HepG2 (cell line): ENCODE measurements around the gene DPH5. TPM values are rescaled to one million over a fixed set of nuclear protein-coding genes. Genes with fewer than 3 reads are reported as not detected.
"Not testable (repeated sequence)": the region's sequence is repeated elsewhere in the genome, so short reads cannot be mapped to it uniquely, and the experiment has no call there.

Source experiments
- ATAC-seq: fragments of 200-7000 bp; cut with Tn5 transposase; 3 replicates; pipeline ENCODE4 v1.9.1; 2020; ENCODE audit warnings: mild to moderate bottlenecking, moderate library complexity
- BruUV-seq: library from RNA; stranded (reverse); fragments of 400-500 nt; replicated peaks from 2 replicates; lab custom pipeline; 2021; lab: Mats Ljungman, UMichigan
- CTCF ChIA-PET: fragments of 300-600 bp; formaldehyde crosslinking; extraction: SDS; loops from one replicate; lab custom pipeline; 2021; ENCODE audit warnings: low total read pairs, inconsistent platforms, low intra/inter-chr PET ratio; lab: Yijun Ruan, JAX
- POLR2A ChIA-PET: fragments of 350-600 bp; sonication (Branson Sonifier 250); formaldehyde crosslinking; loops from one replicate; lab custom pipeline; 2020; ENCODE audit warnings: antibody characterized with exemption, inconsistent platforms; lab: Yijun Ruan, JAX
- DNase-seq: peaks from one replicate; pipeline ENCODE4 v3.0.0-alpha.2; 2015; ENCODE audit warnings: low spot score
- FAIRE-seq: peaks from 3 replicates; lab custom pipeline; 2011; peaks lifted over from hg19 to GRCh38; lab: Jason Lieb, UNC
- H2AFZ ChIP-seq: one replicate; pipeline ENCODE4 v1.6.1; 2011; ENCODE audit warnings: low read length, inconsistent platforms
- H3K27ac ChIP-seq: fragments of 300-600 bp; 3 replicates; pipeline ENCODE4 v1.8.0; 2011; ENCODE audit warnings: mixed run types, mild to moderate bottlenecking, mixed read lengths, low read length, inconsistent platforms; ENCODE audit not compliant: insufficient read depth; ENCODE audit errors: extremely low read length
- H3K27me3 ChIP-seq, 2 experiments: fragments of 200-600 bp in 1 of 2; 2 replicates in 1 of 2; 3 replicates in 1 of 2; pipeline versions ENCODE4 v1.6.0 to v1.8.0; 2011; ENCODE audit warnings: low read length in 2 of 2, mild to moderate bottlenecking in 2 of 2, moderate library complexity in 2 of 2, inconsistent platforms in 1 of 2; ENCODE audit not compliant: insufficient read depth in 2 of 2, control insufficient read depth in 1 of 2
- H3K36me3 ChIP-seq, 2 experiments: fragments of 200-600 bp in 1 of 2; replicated peaks in 1 of 2; 2 replicates in 1 of 2; 3 replicates in 1 of 2; pipeline versions ENCODE4 v1.5.1 to v1.8.0; 2011; ENCODE audit warnings: low read length in 2 of 2, inconsistent platforms in 1 of 2; ENCODE audit not compliant: insufficient read depth in 2 of 2, control insufficient read depth in 1 of 2
- H3K4me1 ChIP-seq: 2 replicates; pipeline ENCODE4 v1.5.1; 2012; ENCODE audit warnings: low read length, inconsistent platforms; ENCODE audit not compliant: insufficient read depth
- H3K4me2 ChIP-seq: 2 replicates; pipeline ENCODE4 v1.6.0; 2011; ENCODE audit warnings: low read depth, low read length, inconsistent platforms
- H3K4me3 ChIP-seq, 3 experiments: fragments of 200-600 bp in 1 of 3; sonication (generic), shearing (Covaris generic) in 1 of 3; replicated peaks in 1 of 3; 2 replicates each; pipeline ENCODE4 v1.5.1; 2011 to 2016; ENCODE audit warnings: low read length in 3 of 3, inconsistent platforms in 2 of 3, low read depth in 2 of 3, mild to moderate bottlenecking in 2 of 3, control low read depth in 1 of 3, mixed read lengths in 1 of 3; ENCODE audit not compliant: insufficient read depth in 1 of 3
- H3K79me2 ChIP-seq: one replicate; pipeline ENCODE4 v1.6.1; 2011; ENCODE audit warnings: low read length, inconsistent platforms; ENCODE audit not compliant: insufficient read depth
- H3K9ac ChIP-seq: 2 replicates; pipeline ENCODE4 v1.6.0; 2011; ENCODE audit warnings: mild to moderate bottlenecking, low read depth, low read length, inconsistent platforms; ENCODE audit not compliant: insufficient read depth
- H3K9me3 ChIP-seq: 2 replicates; pipeline ENCODE4 v1.5.1; 2012; ENCODE audit warnings: mild to moderate bottlenecking, low read length
- H4K20me1 ChIP-seq: 2 replicates; pipeline ENCODE4 v1.6.0; 2011; ENCODE audit warnings: inconsistent platforms, mild to moderate bottlenecking, low read length, moderate library complexity; ENCODE audit not compliant: insufficient read depth
- ARID5B ChIP-seq: IDR thresholded peaks from 2 replicates; pipeline ENCODE4 v1.4.0; 2020; ENCODE audit warnings: mild to moderate bottlenecking, missing genetic modification reagents
- CBX1 ChIP-seq: IDR thresholded peaks from one replicate; pipeline ENCODE4 v1.6.1; 2016; ENCODE audit warnings: antibody characterized with exemption, low read depth
- FOSL2 ChIP-seq: sonication (generic); formaldehyde crosslinking; IDR thresholded peaks from 2 replicates; pipeline ENCODE4 v1.4.0; 2020; ENCODE audit warnings: missing genetic modification reagents
- GABPB1 ChIP-seq: IDR thresholded peaks from 2 replicates; pipeline ENCODE4 v1.6.1; 2016; ENCODE audit warnings: mild to moderate bottlenecking, missing genetic modification reagents, moderate library complexity, missing compliant biosample characterization
- HDAC1 ChIP-seq: sonication (generic); formaldehyde crosslinking; IDR thresholded peaks from 2 replicates; pipeline ENCODE4 v1.5.1; 2020; ENCODE audit warnings: mild to moderate bottlenecking, missing genetic modification reagents
- NONO ChIP-seq, 2 experiments: fragments of 450-650 bp in 1 of 2; sonication (generic) in 1 of 2; formaldehyde crosslinking in 1 of 2; IDR thresholded peaks in 1 of 2; conservative IDR thresholded peaks in 1 of 2; 2 replicates each; pipeline versions ENCODE4 v1.6.1 to v1.8.0; 2017 to 2022; ENCODE audit warnings: mild to moderate bottlenecking in 1 of 2, missing genetic modification reagents in 1 of 2, moderate library complexity in 1 of 2
- POGZ ChIP-seq: sonication (generic); formaldehyde crosslinking; IDR thresholded peaks from 2 replicates; pipeline ENCODE4 v1.4.0; 2020; ENCODE audit warnings: mild to moderate bottlenecking, missing genetic modification reagents
- RELA ChIP-seq: sonication (generic); formaldehyde crosslinking; IDR thresholded peaks from 2 replicates; pipeline ENCODE4 v1.4.0; 2020; ENCODE audit warnings: missing genetic modification reagents
- SALL1 ChIP-seq: sonication (generic); formaldehyde crosslinking; IDR thresholded peaks from 2 replicates; pipeline ENCODE4 v1.8.0; 2022; ENCODE audit warnings: mild to moderate bottlenecking, missing genetic modification reagents
- SOX5 ChIP-seq: IDR thresholded peaks from 2 replicates; pipeline ENCODE4 v1.6.1; 2016; ENCODE audit warnings: borderline replicate concordance
- SOX6 ChIP-seq, 2 experiments: fragments of 450-650 bp in 1 of 2; sonication (generic) in 1 of 2; formaldehyde crosslinking in 1 of 2; IDR thresholded peaks; 2 replicates each; pipeline versions ENCODE4 v1.4.0 to v1.6.1; 2017 to 2020; ENCODE audit warnings: antibody characterized with exemption in 1 of 2, mild to moderate bottlenecking in 1 of 2, missing genetic modification reagents in 1 of 2
- TBX2 ChIP-seq: sonication (generic); formaldehyde crosslinking; IDR thresholded peaks from 2 replicates; pipeline ENCODE4 v1.5.0; 2020; ENCODE audit warnings: missing genetic modification reagents, mild to moderate bottlenecking, borderline replicate concordance
- TEAD3 ChIP-seq: optimal IDR thresholded peaks from 2 replicates; pipeline ENCODE3; 2016; ENCODE audit warnings: borderline replicate concordance
- ZFX ChIP-seq: sonication (generic); formaldehyde crosslinking; IDR thresholded peaks from 2 replicates; pipeline ENCODE4 v1.4.0; 2020; ENCODE audit warnings: mild to moderate bottlenecking, low read depth, missing genetic modification reagents, moderate library complexity
- ZGPAT ChIP-seq: IDR thresholded peaks from 2 replicates; pipeline ENCODE4 v1.6.1; 2016; ENCODE audit warnings: mild to moderate bottlenecking
- ZNF580 ChIP-seq: IDR thresholded peaks from 2 replicates; pipeline ENCODE4 v1.6.1; 2016; ENCODE audit warnings: low read depth, borderline replicate concordance
- WGBS: methylation state at CpG from one replicate; pipeline ENCODE4 v1.1.6; 2017; ENCODE audit warnings: low lambda C conversion rate; 5-methylcytosine and 5-hydroxymethylcytosine counted together
- in situ Hi-C: cut with HindIII; loops from 2 replicates; pipeline ENCODE4 v1.10.0; 2017; ENCODE audit warnings: low pct_unique_long_range_greater_than_20kb; ENCODE audit not compliant: extremely low pct_ligation_motif_present
- intact Hi-C: fragments of 100-400 bp; cut with micrococcal nuclease; formaldehyde crosslinking; loops from one replicate; pipeline ENCODE4 v1.10.0; 2022; ENCODE audit not compliant: unreplicated experiment
- polyA plus RNA-seq, 8 experiments: library from polyadenylated mRNA; depleted of rRNA in 3 of 8; stranded (reverse) in 7 of 8; unstranded in 1 of 8; fragments of >200 nt; fragmentation: Illumina TruSeq in 4 of 8; extraction: Trizol in 4 of 8; gene quantifications; 2 replicates each; pipeline versions ENCODE4 v1.2.1 to v1.2.3, GENCODE V29; 2011 to 2016; ENCODE audit warnings: low read depth in 4 of 8, missing spikeins in 1 of 8, mixed read lengths in 1 of 8; ENCODE audit not compliant: insufficient read depth in 1 of 8
- total RNA-seq, 5 experiments: library from RNA; depleted of rRNA; stranded (reverse); fragments of >200 nt; fragmentation: Illumina TruSeq; extraction: Trizol; gene quantifications; 2 replicates each; pipeline ENCODE4 v1.2.3, GENCODE V29; 2016; ENCODE audit warnings: low read depth in 1 of 5

The DPH5 gene
- total and polyA plus RNA-seq, 2 of the 13 experiments (the other 11 are each of a cell fraction or from before 2014, with no cell fraction given) = 53.2 to 79.6 TPM

GRCh38 chr1:100949515-100950158 lies 75.9 kb downstream of the DPH5 start:
- intact Hi-C loops = loop anchor here (2.0 to 5.0 kb wide), 2 partner anchors 55 to 188 kb away; no protein-coding TSS in a partner anchor
- BruUV-seq; CTCF ChIA-PET; H3K79me2 ChIP-seq; H3K9ac ChIP-seq; H4K20me1 ChIP-seq; H3K27me3 ChIP-seq; H3K9me3 ChIP-seq; H2AFZ ChIP-seq; in situ Hi-C loops; TF ChIP-seq NONO, SOX6 (IDR thresholded peaks at IDR 0.05): not testable (repeated sequence)
- Histone ChIP-seq H3K36me3 (peaks cover 6 to 30% of the 10 kb centered on the region in 2 experiments; a peak in 4 of 5 replicates), H3K4me3 (peak overlapping the region in 1 of 3 experiments; percentile 47; a peak in 2 of 6 replicates), H3K4me2 (peak overlapping the region; percentile 64), H3K27ac (peak overlapping the region; percentile 61), H3K4me1 (peaks cover 19% of the 10 kb centered on the region)
- peak; percentile 100 for ATAC-seq
- peak; percentile 90 for DNase-seq
- peak; percentile 66 for FAIRE-seq
- WGBS = 65% methylated on average over 6 of the region's 9 CpGs
- POLR2A ChIA-PET = interaction anchor here (1.1 to 1.2 kb wide), 2 partner anchors 55 to 75 kb away, joined by 3 read pairs; partner anchors contain the start of gene EXTL2
- 0 out of 2 replicates have a peak, but pooled peaks have one; percentile 36 for TF ChIP-seq ZNF580 (CRISPR knock-in tag)
- TF ChIP-seq FOSL2 (CRISPR knock-in tag) = peak; percentile 29; the same call in 1 of the 2 replicates
- peak; percentile 47; the same call in 1 of the 2 replicates for TF ChIP-seq TBX2 (CRISPR knock-in tag)
- TF ChIP-seq GABPB1 (CRISPR knock-in tag) = peak; percentile 39; the same call in 1 of the 2 replicates
- 0 out of 2 replicates have a peak, but pooled peaks have one; percentile 53 for TF ChIP-seq RELA (CRISPR knock-in tag)
- TF ChIP-seq POGZ (CRISPR knock-in tag) = peak; percentile 77
- TF ChIP-seq SALL1 (CRISPR knock-in tag) = peak; percentile 89
- peak; percentile 65 for TF ChIP-seq NONO (CRISPR knock-in tag; conservative IDR thresholded peaks at IDR 0.05)
- TF ChIP-seq SOX5 = peak; percentile 60; the same call in 1 of the 2 replicates
- peak; percentile 26 for TF ChIP-seq TEAD3 (CRISPR knock-in tag)
- peak; percentile 77 for TF ChIP-seq SOX6 (CRISPR knock-in tag; IDR thresholded peaks at IDR 0.05)
- peak; percentile 76 for TF ChIP-seq ARID5B
- peak; percentile 42; the same call in 1 of the 2 replicates for TF ChIP-seq ZGPAT
- TF ChIP-seq ZFX = peak; percentile 72
- TF ChIP-seq CBX1 = peak; percentile 27
- 0 out of 2 replicates have a peak, but pooled peaks have one; percentile 48 for TF ChIP-seq HDAC1 (CRISPR knock-in tag)
